H1 (cell line): ENCODE measurements around the gene CYTH1. TPM values are rescaled to one million over a fixed set of nuclear protein-coding genes. Genes with fewer than 3 reads are reported as not detected.

ENCODE experiments used
- BACH1 ChIP-seq: IDR thresholded peaks from 2 replicates; pipeline ENCODE4 v1.6.1; 2012; ENCODE audit warnings: low read length, improper control_type of control experiment
- SUZ12 ChIP-seq: fragments of 200-600 bp; sonication (generic); IDR thresholded peaks from 2 replicates; pipeline ENCODE4 v1.6.1; 2012; ENCODE audit warnings: mild to moderate bottlenecking, inconsistent platforms, low read length, moderate library complexity, mixed read lengths
- polyA plus RNA-seq, 7 experiments: library from polyadenylated mRNA; depleted of rRNA in 3 of 7; stranded (reverse) in 5 of 7; unstranded in 2 of 7; fragments of >200 nt in 5 of 7; fragments of 200-250 nt in 2 of 7; gene quantifications; 1 replicate in 5 of 7; 2 replicates in 1 of 7; 4 replicates in 1 of 7; pipeline versions ENCODE4 v1.2.1 to v1.2.3, GENCODE V29; 2011 to 2013; ENCODE audit warnings: missing spikeins in 2 of 7, mixed read lengths in 2 of 7
- total RNA-seq: library from RNA; stranded (reverse); fragmentation: NEBNext Ultra II Directional; extraction: Animal tissue kit (Norgen Biotek cat#: 25700); gene quantifications from 2 replicates; pipeline ENCODE4 v1.2.1, GENCODE V29; 2021
- TF ChIP-seq, protein P1 (sequence below): IDR thresholded peaks from 2 replicates; pipeline ENCODE4 v1.6.1; 2012; ENCODE audit warnings: low read length, inconsistent platforms
- TF ChIP-seq, protein P2 (sequence below): IDR thresholded peaks from 2 replicates; pipeline ENCODE4 v1.6.1; 2012; ENCODE audit warnings: inconsistent platforms
- TF ChIP-seq, protein P3 (sequence below): fragments of 300-600 bp; sonication (generic); IDR thresholded peaks from 2 replicates; pipeline ENCODE4 v1.7.1; 2012; ENCODE audit warnings: low read length, moderate library complexity, mild to moderate bottlenecking, inconsistent platforms; ENCODE audit not compliant: insufficient replicate concordance

CYTH1 gene
- total and polyA plus RNA-seq, 2 of the 8 experiments (the other 6 are each of a cell fraction or from before 2014, with no cell fraction given), result 12.8 to 14.8 TPM

DNA sequence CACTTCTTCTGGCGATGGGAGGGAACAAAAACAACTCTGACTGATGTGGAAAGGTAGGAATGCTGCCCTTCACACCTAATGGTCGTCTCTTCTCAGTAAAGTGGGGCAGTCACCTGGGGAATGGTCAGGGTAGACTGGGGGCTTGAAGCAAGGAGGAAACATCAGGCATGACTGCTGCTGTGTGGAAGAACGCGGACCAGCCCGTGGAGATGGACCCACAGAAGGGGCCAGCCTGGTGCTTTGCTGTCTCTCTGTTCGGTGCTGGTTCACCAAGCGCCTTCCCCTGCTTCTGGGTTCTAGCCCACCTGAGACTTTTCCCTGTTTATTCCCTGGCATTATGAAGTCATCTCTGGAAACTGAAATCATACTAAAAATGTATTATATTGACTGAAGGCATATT is 108.7 kb downstream of the CYTH1 start (continued):
- TF ChIP-seq, protein P1, sequence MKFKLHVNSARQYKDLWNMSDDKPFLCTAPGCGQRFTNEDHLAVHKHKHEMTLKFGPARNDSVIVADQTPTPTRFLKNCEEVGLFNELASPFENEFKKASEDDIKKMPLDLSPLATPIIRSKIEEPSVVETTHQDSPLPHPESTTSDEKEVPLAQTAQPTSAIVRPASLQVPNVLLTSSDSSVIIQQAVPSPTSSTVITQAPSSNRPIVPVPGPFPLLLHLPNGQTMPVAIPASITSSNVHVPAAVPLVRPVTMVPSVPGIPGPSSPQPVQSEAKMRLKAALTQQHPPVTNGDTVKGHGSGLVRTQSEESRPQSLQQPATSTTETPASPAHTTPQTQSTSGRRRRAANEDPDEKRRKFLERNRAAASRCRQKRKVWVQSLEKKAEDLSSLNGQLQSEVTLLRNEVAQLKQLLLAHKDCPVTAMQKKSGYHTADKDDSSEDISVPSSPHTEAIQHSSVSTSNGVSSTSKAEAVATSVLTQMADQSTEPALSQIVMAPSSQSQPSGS, result no peak
- TF ChIP-seq, protein P2, sequence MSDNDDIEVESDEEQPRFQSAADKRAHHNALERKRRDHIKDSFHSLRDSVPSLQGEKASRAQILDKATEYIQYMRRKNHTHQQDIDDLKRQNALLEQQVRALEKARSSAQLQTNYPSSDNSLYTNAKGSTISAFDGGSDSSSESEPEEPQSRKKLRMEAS, result no peak
- TF ChIP-seq BACH1 (no peak), SUZ12 (no peak)
- TF ChIP-seq, protein P3, sequence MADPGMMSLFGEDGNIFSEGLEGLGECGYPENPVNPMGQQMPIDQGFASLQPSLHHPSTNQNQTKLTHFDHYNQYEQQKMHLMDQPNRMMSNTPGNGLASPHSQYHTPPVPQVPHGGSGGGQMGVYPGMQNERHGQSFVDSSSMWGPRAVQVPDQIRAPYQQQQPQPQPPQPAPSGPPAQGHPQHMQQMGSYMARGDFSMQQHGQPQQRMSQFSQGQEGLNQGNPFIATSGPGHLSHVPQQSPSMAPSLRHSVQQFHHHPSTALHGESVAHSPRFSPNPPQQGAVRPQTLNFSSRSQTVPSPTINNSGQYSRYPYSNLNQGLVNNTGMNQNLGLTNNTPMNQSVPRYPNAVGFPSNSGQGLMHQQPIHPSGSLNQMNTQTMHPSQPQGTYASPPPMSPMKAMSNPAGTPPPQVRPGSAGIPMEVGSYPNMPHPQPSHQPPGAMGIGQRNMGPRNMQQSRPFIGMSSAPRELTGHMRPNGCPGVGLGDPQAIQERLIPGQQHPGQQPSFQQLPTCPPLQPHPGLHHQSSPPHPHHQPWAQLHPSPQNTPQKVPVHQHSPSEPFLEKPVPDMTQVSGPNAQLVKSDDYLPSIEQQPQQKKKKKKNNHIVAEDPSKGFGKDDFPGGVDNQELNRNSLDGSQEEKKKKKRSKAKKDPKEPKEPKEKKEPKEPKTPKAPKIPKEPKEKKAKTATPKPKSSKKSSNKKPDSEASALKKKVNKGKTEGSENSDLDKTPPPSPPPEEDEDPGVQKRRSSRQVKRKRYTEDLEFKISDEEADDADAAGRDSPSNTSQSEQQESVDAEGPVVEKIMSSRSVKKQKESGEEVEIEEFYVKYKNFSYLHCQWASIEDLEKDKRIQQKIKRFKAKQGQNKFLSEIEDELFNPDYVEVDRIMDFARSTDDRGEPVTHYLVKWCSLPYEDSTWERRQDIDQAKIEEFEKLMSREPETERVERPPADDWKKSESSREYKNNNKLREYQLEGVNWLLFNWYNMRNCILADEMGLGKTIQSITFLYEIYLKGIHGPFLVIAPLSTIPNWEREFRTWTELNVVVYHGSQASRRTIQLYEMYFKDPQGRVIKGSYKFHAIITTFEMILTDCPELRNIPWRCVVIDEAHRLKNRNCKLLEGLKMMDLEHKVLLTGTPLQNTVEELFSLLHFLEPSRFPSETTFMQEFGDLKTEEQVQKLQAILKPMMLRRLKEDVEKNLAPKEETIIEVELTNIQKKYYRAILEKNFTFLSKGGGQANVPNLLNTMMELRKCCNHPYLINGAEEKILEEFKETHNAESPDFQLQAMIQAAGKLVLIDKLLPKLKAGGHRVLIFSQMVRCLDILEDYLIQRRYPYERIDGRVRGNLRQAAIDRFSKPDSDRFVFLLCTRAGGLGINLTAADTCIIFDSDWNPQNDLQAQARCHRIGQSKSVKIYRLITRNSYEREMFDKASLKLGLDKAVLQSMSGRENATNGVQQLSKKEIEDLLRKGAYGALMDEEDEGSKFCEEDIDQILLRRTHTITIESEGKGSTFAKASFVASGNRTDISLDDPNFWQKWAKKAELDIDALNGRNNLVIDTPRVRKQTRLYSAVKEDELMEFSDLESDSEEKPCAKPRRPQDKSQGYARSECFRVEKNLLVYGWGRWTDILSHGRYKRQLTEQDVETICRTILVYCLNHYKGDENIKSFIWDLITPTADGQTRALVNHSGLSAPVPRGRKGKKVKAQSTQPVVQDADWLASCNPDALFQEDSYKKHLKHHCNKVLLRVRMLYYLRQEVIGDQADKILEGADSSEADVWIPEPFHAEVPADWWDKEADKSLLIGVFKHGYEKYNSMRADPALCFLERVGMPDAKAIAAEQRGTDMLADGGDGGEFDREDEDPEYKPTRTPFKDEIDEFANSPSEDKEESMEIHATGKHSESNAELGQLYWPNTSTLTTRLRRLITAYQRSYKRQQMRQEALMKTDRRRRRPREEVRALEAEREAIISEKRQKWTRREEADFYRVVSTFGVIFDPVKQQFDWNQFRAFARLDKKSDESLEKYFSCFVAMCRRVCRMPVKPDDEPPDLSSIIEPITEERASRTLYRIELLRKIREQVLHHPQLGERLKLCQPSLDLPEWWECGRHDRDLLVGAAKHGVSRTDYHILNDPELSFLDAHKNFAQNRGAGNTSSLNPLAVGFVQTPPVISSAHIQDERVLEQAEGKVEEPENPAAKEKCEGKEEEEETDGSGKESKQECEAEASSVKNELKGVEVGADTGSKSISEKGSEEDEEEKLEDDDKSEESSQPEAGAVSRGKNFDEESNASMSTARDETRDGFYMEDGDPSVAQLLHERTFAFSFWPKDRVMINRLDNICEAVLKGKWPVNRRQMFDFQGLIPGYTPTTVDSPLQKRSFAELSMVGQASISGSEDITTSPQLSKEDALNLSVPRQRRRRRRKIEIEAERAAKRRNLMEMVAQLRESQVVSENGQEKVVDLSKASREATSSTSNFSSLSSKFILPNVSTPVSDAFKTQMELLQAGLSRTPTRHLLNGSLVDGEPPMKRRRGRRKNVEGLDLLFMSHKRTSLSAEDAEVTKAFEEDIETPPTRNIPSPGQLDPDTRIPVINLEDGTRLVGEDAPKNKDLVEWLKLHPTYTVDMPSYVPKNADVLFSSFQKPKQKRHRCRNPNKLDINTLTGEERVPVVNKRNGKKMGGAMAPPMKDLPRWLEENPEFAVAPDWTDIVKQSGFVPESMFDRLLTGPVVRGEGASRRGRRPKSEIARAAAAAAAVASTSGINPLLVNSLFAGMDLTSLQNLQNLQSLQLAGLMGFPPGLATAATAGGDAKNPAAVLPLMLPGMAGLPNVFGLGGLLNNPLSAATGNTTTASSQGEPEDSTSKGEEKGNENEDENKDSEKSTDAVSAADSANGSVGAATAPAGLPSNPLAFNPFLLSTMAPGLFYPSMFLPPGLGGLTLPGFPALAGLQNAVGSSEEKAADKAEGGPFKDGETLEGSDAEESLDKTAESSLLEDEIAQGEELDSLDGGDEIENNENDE, result no peak
